Endometrial microvascular endothelial cells (primary cell): ENCODE measurements around the gene ERVFRD-1. TPM values are rescaled to one million over a fixed set of nuclear protein-coding genes. Genes with fewer than 3 reads are reported as not detected.

ENCODE experiments used
- in situ Hi-C: cut with HindIII; loops from 2 replicates; pipeline ENCODE4 v1.10.0; 2017; ENCODE audit warnings: low sequenced_read_pairs, low pct_unique_long_range_greater_than_20kb; ENCODE audit errors: inconsistent ontology term
- total RNA-seq: library from RNA; depleted of rRNA; stranded (reverse); fragments of >200 nt; gene quantifications from one replicate; pipeline ENCODE4 v1.2.3, GENCODE V29; 2015; ENCODE audit errors: inconsistent ontology term

The ERVFRD-1 gene, protein sequence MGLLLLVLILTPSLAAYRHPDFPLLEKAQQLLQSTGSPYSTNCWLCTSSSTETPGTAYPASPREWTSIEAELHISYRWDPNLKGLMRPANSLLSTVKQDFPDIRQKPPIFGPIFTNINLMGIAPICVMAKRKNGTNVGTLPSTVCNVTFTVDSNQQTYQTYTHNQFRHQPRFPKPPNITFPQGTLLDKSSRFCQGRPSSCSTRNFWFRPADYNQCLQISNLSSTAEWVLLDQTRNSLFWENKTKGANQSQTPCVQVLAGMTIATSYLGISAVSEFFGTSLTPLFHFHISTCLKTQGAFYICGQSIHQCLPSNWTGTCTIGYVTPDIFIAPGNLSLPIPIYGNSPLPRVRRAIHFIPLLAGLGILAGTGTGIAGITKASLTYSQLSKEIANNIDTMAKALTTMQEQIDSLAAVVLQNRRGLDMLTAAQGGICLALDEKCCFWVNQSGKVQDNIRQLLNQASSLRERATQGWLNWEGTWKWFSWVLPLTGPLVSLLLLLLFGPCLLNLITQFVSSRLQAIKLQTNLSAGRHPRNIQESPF
- total RNA-seq = 2.0 TPM

DNA sequence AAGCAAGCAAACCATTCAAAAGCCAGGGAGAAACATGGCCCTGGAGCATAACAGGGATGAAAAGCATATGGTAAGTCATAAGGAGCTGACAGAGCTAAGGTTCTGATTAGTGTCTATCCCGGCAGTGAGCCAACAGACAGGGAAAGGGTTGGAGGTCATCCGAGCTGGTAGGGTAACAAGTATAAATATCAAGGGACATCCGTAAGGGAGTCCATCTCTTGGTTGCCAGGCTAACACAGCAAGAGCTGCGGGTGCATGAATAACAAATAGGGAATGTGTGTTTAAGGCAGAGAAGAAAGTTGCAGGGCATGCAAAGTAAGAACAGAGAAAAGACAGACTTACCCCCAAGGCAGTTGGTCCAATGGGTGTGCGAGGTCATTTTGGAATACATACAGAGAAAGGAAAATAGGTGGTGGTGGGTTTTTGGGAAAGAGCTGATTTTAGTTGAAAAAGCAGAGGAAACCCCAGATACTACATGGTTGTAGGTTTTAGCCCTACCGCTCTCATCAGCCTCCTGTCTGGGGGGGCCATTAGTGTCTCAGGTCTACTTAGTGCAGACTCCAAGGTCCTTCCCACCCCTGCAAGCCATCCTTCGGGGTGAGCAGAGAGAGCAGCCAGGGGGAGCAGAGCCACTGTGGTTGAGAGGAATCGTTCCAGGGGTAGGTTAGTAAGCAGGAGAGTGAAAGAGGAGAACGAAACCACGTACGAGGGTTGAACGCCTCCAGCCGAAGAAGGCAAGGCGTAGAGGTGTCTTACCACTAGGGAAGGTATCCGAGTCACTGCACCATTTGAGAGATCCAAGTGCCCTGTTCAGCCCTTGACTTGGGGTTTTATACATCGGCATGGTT lies at the start of gene ERVFRD-1:
TSS of gene ERVFRD-1 (minus strand) at position 805 of the 848 bp plus-strand sequence. CDS start 6,415 bp downstream, outside the sequence.
- in situ Hi-C loops = no loop called here

DNA sequence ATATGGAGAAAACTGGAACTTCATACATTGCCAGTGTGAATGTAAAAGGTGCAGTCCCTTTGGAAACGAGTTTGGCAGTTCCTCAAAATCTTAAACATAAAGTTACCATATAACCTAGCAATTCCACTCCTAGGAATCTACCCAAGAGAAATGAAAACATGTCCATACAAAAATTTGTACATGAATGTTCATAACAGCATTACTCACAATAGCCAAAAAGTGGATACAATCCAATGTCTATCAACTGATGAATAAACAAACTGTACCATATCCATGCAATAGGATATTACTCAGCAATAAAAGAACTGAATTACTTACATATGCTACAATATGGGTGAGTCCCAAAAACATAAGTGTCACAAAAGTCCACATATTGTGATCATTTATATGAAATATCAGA lies 48.7 kb upstream of the ERVFRD-1 start:
- in situ Hi-C loops = no loop called here

DNA sequence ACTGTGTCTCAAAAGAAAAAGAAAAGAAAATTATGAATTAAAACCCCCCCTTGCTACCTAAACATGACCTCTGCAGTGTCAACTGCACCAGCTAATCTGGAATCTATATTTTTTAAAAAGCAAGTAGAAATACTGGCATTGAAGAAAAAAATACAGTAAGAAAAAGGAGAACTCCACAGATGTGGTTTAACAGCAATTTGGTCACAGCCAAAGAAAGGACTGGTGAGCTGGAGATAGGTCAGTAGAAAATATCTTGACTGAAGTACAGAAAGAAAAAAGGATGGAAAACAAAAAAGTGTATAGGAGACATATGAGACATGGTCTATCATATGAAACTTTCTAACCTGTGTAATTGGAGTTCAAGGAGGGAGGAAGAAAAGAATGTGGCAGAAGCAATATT lies 44.1 kb upstream of the ERVFRD-1 start:
- in situ Hi-C loops = no loop called here

DNA sequence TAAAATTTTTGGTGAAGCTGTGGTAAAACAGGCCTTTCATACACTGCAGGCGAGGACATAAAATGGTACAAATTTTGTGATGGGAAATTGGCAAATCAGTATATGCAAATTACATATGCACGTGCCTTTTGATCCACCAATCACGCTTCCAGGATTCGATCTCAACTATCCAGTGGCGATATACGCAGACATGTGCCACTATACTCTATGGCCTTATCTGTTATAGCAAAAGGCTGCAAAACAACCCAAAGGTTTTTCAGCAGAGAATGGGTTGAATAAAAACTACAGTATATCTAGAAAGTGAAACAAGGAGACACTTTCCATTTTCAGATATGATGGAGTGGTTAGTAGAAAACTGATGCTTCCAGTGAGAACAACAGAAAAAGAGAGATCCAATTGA lies 41.9 kb upstream of the ERVFRD-1 start:
- in situ Hi-C loops = no loop called here

DNA sequence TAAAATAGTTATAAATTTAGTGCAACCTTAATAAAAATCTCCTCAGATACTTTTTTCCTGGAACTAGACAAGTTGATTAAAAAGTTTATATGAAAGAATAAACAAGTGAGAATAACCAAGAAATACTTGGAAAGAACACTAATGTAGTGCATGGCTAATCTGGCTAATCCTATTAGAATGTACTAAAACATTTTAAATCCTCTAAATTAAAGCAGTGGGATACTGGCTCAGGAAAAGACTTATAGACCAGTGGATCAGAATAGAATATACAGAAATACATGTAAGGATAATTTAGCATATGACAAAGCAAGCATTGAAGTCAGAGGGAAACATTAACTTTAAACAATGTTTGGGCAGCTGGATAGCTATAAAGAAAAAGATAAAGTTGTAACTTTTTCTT lies 41.1 kb upstream of the ERVFRD-1 start:
- in situ Hi-C loops = no loop called here

DNA sequence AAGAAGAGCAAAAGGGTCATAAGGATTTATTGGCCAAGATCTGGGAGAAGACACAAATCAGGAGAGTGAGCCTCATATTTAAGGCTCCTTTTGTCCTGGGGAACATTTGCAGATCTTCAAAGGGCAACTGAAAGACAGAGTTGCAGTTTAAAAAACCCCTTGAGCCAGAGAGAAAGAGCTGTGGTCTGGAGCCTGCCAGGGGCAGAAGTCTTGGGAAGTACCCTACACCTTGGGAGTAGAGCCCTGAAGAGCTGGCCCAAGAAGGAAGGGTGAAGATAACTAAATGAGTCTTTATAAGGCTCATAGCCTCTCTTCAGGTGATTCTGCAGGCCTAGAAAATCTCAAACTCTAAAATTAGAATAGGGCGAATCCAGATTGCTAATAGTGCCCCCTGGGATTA lies 40.0 kb upstream of the ERVFRD-1 start:
- in situ Hi-C loops = no loop called here

DNA sequence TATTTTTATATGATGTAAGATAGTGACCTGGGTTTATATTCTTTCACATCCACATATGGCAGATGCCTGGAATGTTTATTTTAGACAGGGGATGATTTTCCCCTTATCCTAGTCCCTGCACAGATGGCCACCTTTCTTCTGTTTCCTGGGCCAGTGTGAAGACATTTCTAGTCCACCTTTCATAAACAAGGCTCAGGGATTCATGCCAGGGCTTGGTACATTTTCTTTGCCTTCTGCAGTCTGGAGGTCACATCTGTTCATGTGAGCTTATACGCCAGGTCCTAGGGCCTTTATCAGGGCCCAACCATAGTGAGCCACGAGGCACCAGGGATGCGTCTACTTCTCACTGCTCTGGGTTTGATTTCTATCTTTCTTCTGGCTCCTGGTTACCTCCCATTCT lies 38.0 kb upstream of the ERVFRD-1 start:
- in situ Hi-C loops = no loop called here

DNA sequence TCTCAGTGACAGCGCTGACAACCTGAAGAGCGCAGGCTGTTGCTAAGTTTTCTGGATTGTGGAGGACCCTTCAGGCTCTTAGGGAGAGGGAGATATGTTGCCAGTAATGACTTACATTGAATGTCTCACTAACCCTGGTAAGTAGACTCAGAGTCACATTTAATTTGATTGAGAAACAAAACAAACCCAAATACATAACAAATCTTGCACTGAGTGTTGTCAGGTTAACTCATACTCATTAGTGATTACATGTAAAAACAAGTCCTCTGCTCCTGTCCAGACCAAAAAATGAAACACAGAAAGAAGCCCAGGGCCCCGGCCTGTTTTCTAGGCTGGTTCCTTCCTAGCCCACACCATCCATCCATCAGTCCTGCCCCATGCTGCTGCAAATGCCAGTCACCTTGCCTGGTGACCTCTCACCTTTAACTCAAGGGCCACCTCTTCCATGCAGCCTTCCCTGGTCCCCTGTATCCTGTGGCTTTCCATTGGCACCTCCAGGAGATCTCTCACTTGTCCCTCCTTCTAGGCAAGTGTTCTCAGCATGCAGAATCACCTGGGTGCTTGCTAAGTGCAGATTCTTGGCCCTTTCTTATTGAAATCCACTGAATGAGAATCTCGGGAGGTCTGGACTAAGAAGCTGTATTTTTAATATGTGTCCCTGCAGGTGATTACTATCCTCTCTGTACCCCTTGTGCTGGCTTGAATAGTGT lies 34.7 kb upstream of the ERVFRD-1 start:
- in situ Hi-C loops = no loop called here

DNA sequence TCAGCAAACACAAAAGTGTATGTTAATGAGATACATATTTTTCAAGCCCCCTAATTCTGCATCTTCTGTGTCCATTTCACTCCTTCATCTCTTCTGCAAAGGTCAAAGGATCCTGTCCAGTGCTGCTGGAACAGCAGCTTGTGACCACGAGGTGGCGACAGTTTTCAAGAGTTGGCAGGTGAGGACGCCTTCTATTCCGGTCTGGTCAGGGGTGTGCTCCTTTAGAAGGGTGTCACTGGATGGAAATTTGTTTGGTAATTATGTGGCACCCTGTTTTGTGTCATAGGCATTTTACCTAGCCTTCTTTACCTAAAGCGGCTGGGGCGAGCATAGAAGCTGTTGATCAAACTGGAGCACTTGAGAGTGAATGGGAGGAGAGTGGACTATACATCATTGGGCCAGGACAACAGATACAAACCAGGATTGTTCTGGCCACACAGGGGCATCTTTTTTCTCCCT lies 32.9 kb upstream of the ERVFRD-1 start:
- in situ Hi-C loops = no loop called here

DNA sequence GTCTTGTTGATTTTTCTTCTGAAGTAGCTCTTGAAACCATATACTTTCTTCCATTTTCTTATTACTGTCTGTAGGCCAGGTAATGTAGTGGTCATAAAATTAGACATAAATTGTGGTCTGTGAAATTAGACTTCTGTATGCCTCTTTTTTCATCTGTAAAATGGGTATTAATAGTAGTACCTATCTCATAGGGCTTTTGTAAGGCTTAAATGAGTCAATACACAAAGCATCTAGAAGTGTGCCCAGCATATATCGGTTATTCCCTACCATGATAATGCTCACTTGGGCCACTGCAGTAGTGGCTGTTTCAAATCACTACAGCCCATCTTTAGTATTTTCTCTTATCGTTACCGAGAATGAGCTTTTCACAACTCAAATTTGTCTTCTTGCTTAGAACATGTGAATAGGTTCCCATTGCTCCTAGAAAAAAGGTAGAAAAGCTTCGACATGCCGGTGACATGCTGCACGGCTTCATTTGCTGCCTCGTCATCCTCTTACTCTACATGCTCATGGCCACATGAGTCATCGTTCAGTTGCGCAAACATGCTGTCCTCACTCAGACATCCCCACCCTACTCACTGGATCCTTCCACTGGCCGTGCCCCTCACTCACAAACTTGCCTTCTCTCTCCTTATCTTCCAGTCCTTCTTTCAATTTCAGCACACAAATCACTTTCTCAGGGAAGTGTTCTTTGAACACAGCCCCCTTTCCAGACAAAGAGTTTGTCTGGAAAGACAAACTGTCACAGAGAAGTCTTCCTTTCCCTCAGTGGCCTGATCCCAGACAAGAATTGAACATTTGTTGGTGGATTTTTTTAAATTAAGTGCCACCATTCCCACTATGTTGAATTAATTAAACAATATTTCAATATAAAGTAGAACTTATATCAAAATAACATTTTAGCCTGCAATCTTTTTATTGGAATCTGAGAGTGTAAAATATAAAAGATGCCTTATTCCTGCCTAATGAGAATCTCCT lies 32.2 kb upstream of the ERVFRD-1 start:
- in situ Hi-C loops = no loop called here

DNA sequence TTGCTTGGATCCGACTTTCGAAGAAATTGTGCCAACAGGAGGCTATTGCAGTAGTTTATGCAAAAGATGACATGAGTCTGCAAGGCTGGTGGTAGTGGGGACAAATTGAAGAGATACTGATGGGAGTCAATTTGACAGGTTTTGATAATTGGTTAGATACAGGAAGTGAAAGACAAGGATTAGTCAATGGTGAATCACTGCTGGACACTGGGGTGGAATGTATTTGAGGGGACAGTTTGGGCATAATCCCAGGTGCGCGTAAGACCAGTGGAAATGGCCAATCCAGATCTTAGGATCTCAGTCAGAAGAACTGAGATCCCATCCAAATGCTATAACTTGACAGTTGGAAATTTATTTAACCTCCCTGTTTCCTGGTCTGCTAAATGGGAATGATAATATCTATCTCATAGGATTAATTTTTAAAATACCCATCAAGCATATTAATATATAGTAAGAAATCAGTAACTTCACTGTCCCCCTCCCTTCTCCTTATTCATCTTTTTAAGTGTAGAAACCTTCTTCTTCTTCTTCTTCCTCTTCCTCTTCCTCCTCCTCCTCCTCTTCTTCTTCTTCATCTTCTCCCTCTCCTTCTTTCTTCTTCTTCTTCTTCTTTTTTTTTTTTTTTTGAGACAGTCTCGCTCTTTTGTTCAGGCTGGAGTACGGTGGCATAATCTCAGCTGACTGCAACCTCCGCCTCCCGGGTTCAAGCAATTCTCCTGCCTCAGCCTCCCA lies 30.9 kb upstream of the ERVFRD-1 start:
- in situ Hi-C loops = no loop called here

DNA sequence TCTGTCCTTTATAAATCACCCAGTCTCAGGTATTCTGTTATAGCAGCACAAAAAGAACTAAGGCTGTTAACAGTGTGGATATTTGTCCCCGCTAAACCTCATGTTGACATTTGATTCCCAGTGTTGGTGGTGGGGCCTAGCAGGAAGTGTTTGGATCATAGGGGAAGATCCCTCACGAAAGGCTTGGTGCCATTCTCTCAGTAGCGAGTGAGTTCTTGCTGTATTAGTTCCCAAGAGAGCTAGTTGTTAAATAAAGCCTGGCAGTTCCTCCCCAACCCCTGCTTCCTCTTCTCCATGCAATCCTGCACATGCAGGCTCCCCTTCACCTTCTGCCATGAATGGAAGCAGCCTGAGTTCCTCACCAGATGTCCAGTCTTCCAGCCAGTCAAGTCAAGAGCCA lies 29.8 kb upstream of the ERVFRD-1 start:
- in situ Hi-C loops = no loop called here

DNA sequence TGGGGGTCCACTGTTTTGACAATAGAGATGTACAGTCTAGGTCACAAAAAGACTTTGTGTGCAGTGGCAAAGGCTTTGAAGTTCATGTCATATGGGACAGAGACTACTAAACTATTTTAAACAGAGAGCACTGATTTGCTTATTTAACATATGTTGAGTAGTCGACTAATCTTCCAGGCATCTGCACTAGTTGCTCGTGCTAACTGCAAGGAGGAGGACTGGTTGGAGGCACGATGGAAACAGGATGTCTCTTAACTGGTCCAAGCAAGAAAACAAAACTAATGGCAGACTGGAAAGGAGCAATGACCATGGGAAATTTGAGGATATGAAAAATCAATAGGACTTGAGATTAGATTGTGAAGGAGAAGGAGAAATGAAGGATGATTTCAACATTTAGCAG lies 28.5 kb upstream of the ERVFRD-1 start:
- in situ Hi-C loops = no loop called here

DNA sequence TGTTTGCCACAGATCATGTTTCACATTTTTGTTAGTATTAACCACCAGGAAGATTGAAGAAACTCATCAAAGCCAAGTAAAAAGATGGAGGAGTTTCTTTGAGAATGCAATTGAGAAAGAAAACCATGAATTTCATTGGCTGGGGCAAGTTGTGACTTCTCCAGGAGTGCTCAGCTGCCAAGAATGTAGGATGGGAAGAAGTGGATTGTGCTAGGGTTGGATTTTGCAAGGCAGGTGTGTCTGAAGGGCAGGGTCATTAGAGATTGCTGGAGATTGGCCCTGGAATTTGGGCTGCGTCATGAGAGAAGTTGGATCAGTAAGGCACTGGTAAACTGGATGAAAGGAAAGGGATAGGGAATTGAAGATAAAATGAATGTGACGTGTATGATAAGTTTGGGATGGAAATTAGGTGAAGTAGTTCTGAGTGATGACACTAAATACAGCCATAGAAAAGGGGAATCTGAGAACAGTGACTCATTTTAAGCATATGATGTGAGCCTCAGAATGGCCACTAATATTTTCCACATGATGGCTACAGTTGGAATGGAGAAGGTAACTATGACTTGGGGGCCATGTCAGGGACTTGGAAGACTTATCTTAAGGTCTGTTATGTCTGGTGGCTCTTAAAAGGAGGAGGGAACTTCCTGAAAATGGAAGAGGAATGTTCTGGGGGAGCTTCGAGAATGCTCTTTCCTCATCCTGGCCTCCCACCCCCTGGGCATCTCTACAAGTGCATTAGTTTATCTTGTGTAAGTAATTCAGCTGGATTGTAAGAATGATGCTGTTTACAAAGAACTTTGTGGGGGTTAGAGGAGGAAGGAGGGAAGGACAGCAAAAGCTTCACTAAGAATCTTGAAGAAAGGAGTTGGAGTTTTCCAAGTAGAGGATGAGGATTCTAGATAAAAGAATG lies 27.8 kb upstream of the ERVFRD-1 start:
- in situ Hi-C loops = no loop called here

DNA sequence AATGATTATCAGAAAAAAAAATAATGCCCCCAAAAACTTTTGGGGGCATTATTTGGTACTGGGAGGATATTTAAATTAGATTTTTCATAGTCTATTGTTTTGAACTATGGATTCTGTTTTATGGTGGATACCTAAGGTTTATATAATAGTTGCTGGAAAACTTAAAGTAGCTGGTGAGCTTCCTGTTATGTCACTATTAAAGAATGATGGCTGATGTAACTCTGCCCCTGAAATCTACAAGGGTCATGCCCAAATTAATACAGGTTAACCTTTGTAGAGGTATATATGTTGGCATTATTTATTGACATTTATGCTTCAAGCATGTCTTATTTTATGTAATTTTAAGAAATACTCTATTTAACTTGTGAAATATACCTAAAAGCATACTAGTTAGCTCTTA lies 25.3 kb upstream of the ERVFRD-1 start:
- in situ Hi-C loops = no loop called here

DNA sequence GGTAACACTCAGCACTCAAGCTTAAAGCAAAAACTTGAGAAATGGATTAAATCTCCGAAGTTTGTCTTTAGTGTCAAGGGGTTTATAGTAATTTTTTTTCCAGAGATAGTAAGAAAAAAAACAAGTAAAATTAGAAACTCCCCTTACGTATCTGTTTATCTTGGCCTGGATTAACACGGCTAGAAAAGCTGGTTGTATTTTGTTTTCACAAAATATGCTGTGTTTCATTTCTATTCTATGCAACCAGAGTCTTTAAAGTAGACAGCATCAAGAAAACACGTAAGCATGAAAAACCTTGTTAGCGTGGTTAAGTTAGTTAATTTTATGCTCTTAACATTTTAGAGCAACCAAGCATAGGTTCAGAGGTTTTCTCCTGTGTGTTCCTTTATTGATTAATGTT lies 21.8 kb upstream of the ERVFRD-1 start:
- in situ Hi-C loops = no loop called here
